Measurements from ENCODE around the gene SOWAHA. TPM values are rescaled to one million over a fixed set of nuclear protein-coding genes. Genes with fewer than 3 reads are reported as not detected.

The SOWAHA gene
- total and polyA plus RNA-seq, 2 of the 8 experiments (the other 6 are each of a cell fraction or from before 2014, with no cell fraction given): 0.09 to 0.11 TPM

GRCh38 chr5:132800545-132800944 is 12.6 kb upstream of the SOWAHA start:
- no peaks in the 10 kb centered on the region for H3K36me3 ChIP-seq (ENCODE audit: control insufficient read depth in 2 of 4, insufficient read depth in 4 of 4, low read length in 3 of 4)
- no peak for TF ChIP-seq ZNF274 (IDR thresholded peaks at IDR 0.05; ENCODE audit: borderline replicate concordance, extremely low read depth, low read length)
- TF ChIP-seq FOSL1 (IDR thresholded peaks at IDR 0.05; ENCODE audit: insufficient read depth, low read depth, low read length): no peak
- TF ChIP-seq SP4 (IDR thresholded peaks at IDR 0.05; ENCODE audit: low read length): no peak
- no peak for TF ChIP-seq SAP30 (IDR thresholded peaks at IDR 0.05; ENCODE audit: insufficient read depth, insufficient replicate concordance, low read length)
- TF ChIP-seq EGR1 (IDR thresholded peaks at IDR 0.05; ENCODE audit: borderline replicate concordance, low read depth, low read length): no peak
- TF ChIP-seq RNF2 (IDR thresholded peaks at IDR 0.05; ENCODE audit: borderline replicate concordance, low read depth, low read length, missing control alignments, poor library complexity, severe bottlenecking): no peak
- no peak for TF ChIP-seq RAD21 (IDR thresholded peaks at IDR 0.05 in 1 of 2, conservative IDR thresholded peaks at IDR 0.05 in 1 of 2; ENCODE audit: low read depth in 2 of 2, low read length in 2 of 2)
- no peak for TF ChIP-seq RFX5 (IDR thresholded peaks at IDR 0.05; ENCODE audit: borderline replicate concordance, low read depth, low read length)
- no peak overlapping the region for H3K14ac ChIP-seq (ENCODE audit: insufficient read length)
- no peak overlapping the region for H2AK5ac ChIP-seq (ENCODE audit: low read depth, low read length)
- no peaks in the 10 kb centered on the region for H3K79me2 ChIP-seq (ENCODE audit: control insufficient read depth in 1 of 2, insufficient read depth in 2 of 2, low read length in 2 of 2)
- no peak overlapping the region for H2BK5ac ChIP-seq (ENCODE audit: low read depth, low read length)
- no peak overlapping the region for H3K4me2 ChIP-seq (ENCODE audit: insufficient read depth in 1 of 2, low read depth in 2 of 2, low read length in 2 of 2)
- H4K8ac ChIP-seq (ENCODE audit: extremely low read depth, insufficient read depth, low read length): no peak overlapping the region
- 0 out of 2 replicates have a peak overlapping the region, but pooled peaks have one; percentile 61 for H2AFZ ChIP-seq (ENCODE audit: low read length)
- H3K4me3 ChIP-seq (ENCODE audit: extremely low read depth in 1 of 4, insufficient read depth in 2 of 4, low read depth in 3 of 4, low read length in 4 of 4): no peak overlapping the region
- no peak for FAIRE-seq
- H2BK15ac ChIP-seq (ENCODE audit: low read length): no peak overlapping the region
- no peaks in the 10 kb centered on the region for H3K4me1 ChIP-seq (replicated peaks in 1 of 4; ENCODE audit: control insufficient read depth in 3 of 4, insufficient read depth in 4 of 4, low read length in 3 of 4)
- POLR2A ChIA-PET (ENCODE audit: partially characterized antibody): interaction anchor here (0.6 kb wide), 1 partner anchor 71 kb away, joined by 3 read pairs; no protein-coding TSS in a partner anchor
- H3K23me2 ChIP-seq (ENCODE audit: low read depth, low read length): peaks cover 2% of the 10 kb centered on the region; the same call in 1 of the 2 replicates
- H3K4ac ChIP-seq (replicated peaks; ENCODE audit: insufficient read length, low read depth, low read length): no peak overlapping the region
- no peak for DNase-seq (ENCODE audit: low read depth in 1 of 2, low spot score in 2 of 2)
- no peak overlapping the region for H3K56ac ChIP-seq (replicated peaks; ENCODE audit: insufficient read length, low read depth, low read length)
- no peaks in the 10 kb centered on the region for H3K79me1 ChIP-seq (ENCODE audit: low read depth, low read length)
- H4K91ac ChIP-seq (replicated peaks; ENCODE audit: insufficient read length, low read length): no peak overlapping the region
- no peak overlapping the region for H3K23ac ChIP-seq (ENCODE audit: insufficient read length)
- H2BK20ac ChIP-seq (ENCODE audit: low read length): no peak overlapping the region
- no peak overlapping the region for H3K9ac ChIP-seq (replicated peaks in 1 of 4; ENCODE audit: extremely low read depth in 1 of 4, low read depth in 3 of 4, low read length in 3 of 4)
- no peak overlapping the region for H4K5ac ChIP-seq (ENCODE audit: insufficient read length, low read depth, low read length)
- no peaks in the 10 kb centered on the region for H4K20me1 ChIP-seq (replicated peaks in 1 of 2; ENCODE audit: control insufficient read depth in 1 of 2, insufficient read depth in 2 of 2, low read length in 2 of 2)
- H2BK12ac ChIP-seq (ENCODE audit: low read depth, low read length): no peak overlapping the region
- CTCF ChIA-PET (ENCODE audit: partially characterized antibody): interaction anchor here (0.9 to 3.1 kb wide), 6 partner anchors 10 to 92 kb away, joined by 3 to 19 read pairs (median 6); partner anchors contain the start of gene SOWAHA
- H3K9me3 ChIP-seq (ENCODE audit: insufficient read depth in 2 of 2, low read depth in 1 of 2, low read length in 1 of 2): no peaks in the 10 kb centered on the region
- H3K27me3 ChIP-seq (replicated peaks in 1 of 4; ENCODE audit: control insufficient read depth in 3 of 4, extremely low read depth in 1 of 4, insufficient read depth in 3 of 4, low read length in 3 of 4): peaks cover 0 to 1% (median 0%) of the 10 kb centered on the region in 4 experiments; a peak in 1 of 7 replicates
- H2BK120ac ChIP-seq (replicated peaks; ENCODE audit: low read depth, low read length): no peak overlapping the region
- H3K18ac ChIP-seq (ENCODE audit: extremely low read depth, low read length): no peak overlapping the region
- 88% methylated on average over 2 of the region's 2 CpGs; no CpG with 5 or more reads in 1 of the 2 experiments for WGBS, 2 experiments (ENCODE audit: extremely low coverage in 1 of 2, insufficient coverage in 1 of 2, insufficient read length in 1 of 2, insufficient replicate concordance in 2 of 2, low coverage in 1 of 2, low lambda C conversion rate in 2 of 2, missing lambda C conversion rate in 1 of 2)
- no peak overlapping the region for H3K27ac ChIP-seq (ENCODE audit: low read depth, low read length)
